GDM1 (cell line): ENCODE measurements around the gene RXFP4.

Experiments used
- DNase-seq: peaks from one replicate; lab custom pipeline; 2025; lab: John Stamatoyannopoulos, UW

Gene RXFP4

DNA sequence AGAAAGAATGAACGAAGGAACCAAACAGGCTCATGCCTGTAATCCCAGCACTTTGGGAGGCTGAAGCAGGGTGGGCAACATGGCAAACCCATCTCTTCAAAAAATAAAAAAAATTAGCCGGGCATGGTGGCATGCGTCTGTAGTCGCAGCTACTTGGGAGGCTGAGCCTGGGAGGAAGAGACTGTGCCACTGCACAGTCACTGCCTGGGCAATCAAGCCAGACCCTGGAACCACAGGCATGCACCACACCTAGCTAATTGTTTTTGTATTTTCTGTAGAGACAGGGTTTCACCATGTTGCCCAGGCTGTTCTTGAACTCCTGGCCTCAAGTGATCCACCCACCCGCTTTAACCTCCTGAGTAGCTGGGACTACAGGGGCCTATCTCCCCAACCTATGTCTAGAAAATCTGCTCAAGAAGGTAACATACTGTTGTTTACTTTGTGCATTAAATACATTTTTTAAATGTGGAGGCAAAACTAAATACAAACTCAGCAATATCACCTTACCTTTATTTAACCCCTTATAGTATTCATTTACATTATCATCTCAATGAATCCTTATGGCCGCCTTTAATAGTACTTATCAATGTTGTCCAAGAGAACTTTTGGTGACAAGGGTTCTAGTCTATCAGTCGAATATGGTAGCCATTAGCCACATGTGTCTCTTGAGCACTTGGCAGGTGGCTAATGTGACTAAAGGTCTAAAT is 10.0 kb upstream of the RXFP4 start:
- no peak for DNase-seq

DNA sequence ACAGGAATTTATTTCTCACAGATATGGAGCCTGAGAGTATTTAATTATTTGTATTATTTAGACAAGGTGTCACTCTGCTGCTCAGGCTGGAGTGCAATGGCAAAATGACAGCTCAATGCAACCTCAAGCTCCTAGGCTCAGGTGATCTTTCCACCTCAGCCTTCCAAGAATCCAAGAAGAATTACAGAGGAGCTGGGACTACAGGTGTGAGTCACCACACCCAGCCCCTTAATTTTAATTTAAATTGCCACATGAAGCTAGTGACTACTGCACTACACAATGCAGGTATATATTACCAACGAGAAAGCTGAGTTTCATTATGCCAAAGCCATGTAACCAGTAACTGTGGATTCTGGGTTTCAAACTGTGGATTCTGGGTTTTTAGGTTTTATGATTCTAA is 9.4 kb upstream of the RXFP4 start:
- no peak for DNase-seq

DNA sequence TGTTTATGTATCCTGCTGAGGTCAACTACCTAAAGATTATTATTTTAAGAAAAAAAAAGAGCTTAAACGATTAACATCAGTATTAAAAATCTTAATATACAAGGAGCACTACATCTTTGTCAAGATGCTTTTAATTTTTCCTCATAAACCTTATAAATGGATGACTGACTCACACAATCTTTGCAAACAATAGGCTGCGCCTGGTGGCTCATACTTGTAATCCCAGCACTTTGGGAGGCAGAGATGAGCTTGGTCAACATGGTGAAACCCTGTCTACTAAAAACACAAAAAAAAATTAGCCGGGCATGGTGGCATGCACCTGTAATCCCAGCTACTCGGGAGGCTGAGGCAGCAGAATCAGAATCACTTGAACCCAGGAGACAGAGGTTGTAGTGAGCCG is 9.0 kb upstream of the RXFP4 start:
- DNase-seq: no peak

DNA sequence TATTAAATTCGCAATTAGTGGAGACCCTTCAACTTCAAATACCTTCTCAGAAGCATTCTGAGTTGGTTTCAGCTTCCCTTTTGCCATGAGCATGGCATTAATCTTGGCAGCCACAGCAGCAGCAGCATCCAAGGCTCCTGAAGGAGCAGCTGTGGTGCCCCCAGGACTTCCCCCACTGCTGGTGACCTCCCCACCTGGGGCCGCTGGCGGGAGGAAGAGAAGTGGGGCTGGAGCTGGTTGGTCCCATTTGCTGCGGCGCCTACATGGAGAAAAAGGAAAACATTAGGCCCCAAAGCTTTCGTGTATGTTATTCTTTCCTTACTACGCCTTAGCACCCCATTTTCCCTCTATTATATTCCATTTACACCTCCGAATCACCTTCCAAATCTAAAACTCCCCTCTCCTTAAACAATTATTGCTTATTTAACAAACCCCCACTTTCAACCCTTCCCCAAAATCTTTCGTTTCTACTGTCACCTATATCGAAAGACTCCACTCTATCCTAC is 7.8 kb upstream of the RXFP4 start:
- DNase-seq: no peak

DNA sequence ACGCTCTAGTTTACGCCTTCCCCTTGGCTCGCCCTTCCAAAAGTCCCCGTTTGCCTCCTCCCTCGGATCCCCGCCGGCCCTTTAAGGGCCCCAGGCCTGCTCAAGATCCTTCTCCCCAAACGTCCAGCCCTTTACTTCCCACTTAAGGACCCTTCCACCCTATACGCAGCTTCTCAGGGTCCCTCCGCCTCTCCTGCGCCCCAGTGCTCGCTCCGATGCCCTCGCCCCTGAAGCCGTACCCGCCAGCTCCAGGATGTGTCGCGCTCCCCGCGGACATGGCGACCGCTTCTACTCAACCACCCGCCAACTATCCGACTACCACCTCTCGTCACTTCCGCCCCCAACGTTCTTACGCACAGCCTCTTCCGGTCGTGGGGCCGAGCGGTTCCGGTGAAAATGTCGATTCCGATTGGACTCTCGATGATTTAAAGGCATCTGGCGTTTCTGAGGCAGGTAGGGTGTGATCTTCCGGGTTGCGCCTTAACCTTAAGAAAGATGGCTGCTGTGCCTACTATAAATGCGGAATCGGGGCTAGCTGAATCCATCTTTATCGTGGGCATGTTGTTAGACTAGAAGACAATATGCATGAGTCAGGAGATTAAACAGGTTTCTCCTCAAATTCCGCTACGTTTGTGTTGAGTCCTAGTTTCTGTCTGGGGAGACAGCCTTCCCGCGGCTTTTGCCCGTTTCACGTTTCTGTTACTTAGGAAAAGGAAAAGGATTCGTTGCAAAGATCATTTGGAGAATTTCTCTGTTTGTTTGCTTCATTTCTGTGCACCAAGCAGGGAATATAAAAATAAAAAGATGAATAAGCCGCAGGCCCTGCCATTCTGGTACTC is 7.1 kb upstream of the RXFP4 start, which contains the start of gene KHDC4:
TSS of gene KHDC4 (minus strand) at position 317 of the 839 bp plus-strand sequence. CDS start at position 277, 40 bp downstream.
- peak; percentile 98 for DNase-seq

DNA sequence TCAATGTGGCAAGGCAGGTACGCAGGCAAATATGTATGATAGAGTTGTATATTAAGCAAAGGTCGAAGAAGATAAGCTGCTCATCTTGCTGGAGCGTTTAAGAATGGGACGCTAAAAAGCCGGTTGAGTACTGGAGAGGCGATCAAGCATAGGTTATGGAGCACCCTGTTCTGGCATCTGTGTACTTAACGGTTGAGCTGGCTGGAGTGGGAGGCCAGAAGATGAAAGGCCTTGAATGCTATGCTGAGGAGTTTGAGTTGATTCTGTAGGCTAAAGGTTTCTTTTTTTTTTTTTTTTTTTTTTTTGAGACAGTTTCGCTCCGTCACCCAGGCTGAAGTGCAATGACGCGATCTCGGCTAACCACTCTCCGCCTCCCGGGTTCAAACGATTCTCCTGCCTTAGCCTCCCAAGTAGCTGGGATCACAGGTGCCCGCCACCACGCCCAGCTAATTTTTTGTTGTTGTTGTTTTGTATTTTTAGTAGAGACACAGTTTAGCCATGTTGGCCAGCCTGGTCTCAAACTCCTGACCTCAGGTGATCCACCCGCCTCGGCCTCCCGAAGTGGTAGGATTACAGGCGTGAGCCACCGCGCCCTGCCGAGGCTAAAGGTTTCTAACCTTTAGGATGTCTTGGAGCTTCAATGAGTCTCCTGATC is 6.4 kb upstream of the RXFP4 start:
- no peak for DNase-seq

DNA sequence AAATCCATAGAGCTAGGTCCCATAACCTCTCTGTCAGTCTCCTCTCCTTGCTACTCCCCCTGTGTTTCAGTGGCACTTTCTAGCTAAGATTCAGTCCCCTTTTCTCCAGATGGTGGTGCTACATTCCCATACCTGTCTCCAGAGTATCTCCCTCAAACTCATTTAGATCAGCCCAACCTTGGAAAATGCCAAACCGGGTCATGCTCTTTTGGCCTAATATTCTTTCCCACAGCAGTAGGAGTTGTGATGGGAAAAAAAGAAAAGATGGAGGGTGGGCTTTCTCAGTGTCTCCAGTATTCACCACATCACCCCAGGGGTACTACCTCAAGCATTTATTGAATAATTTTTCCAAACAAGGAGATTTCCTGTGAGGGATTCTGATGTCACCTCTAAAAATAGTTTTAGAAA is 3.2 kb upstream of the RXFP4 start:
- peak; percentile 55 for DNase-seq

DNA sequence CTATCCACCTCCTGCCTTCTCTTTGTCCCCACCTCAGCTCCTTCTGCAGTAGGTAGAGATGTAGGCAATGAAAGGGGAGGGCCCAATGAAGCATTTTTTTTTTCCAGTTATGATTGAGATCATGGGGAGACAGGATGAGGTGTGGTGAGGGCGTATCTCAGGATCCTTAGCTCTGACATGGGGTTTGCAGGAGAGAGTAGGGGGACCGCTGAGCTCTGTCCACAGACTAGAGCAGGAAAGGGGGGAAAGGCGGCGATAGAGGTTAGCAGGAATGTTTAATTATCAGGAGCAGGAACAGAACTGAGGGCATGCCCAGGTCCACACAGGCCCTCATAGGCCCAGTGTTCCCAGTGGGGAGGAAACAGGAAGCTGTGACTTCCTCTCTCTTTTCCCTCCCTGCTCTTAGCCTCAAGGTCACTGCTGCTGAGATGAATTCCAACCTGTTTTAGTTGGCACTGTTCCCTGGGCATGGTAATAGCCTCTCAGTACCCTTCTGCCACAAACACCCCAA is 901 bp upstream of the RXFP4 start:
- peak; percentile 32 for DNase-seq

DNA sequence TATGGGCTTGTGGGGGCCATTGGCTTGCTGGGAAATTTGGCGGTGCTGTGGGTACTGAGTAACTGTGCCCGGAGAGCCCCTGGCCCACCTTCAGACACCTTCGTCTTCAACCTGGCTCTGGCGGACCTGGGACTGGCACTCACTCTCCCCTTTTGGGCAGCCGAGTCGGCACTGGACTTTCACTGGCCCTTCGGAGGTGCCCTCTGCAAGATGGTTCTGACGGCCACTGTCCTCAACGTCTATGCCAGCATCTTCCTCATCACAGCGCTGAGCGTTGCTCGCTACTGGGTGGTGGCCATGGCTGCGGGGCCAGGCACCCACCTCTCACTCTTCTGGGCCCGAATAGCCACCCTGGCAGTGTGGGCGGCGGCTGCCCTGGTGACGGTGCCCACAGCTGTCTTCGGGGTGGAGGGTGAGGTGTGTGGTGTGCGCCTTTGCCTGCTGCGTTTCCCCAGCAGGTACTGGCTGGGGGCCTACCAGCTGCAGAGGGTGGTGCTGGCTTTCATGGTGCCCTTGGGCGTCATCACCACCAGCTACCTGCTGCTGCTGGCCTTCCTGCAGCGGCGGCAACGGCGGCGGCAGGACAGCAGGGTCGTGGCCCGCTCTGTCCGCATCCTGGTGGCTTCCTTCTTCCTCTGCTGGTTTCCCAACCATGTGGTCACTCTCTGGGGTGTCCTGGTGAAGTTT is 550 bp downstream of the RXFP4 start:
- DNase-seq: no peak

DNA sequence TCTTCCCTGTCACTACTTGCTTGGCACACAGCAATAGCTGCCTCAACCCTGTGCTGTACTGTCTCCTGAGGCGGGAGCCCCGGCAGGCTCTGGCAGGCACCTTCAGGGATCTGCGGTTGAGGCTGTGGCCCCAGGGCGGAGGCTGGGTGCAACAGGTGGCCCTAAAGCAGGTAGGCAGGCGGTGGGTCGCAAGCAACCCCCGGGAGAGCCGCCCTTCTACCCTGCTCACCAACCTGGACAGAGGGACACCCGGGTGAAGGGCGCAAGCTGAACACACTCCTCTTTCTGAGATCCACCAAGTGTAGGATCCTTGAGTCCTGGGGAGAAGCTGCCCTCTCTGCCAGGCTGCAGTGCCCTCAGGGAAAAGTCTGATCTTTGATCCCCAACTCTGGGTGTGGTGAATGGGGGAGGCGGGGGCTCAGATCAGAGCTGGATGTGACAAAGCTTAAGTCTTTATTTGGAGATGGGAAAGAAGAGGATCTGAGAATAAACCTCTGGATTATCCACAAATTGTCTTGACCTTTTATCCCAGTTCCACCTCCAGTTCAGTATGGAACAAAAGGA is 1.2 kb downstream of the RXFP4 start:
- no peak for DNase-seq

DNA sequence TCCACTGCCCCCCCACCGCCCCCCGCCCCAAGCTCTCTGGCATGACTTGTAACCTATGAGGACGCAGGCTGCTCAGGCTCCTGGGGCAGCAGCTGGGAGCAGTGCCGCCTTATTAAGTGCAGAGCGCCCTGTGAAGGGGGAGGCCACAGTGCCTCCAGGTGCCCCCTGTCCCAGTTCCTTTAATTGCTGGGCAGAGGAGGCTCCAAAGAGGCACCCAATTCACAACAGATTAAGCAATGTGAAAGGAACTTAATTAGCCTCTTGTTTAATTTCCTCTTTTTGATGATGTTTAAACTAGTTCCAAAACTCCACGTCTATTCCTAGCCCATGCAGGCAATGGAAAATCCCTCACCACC is 3.0 kb downstream of the RXFP4 start:
- DNase-seq: no peak

DNA sequence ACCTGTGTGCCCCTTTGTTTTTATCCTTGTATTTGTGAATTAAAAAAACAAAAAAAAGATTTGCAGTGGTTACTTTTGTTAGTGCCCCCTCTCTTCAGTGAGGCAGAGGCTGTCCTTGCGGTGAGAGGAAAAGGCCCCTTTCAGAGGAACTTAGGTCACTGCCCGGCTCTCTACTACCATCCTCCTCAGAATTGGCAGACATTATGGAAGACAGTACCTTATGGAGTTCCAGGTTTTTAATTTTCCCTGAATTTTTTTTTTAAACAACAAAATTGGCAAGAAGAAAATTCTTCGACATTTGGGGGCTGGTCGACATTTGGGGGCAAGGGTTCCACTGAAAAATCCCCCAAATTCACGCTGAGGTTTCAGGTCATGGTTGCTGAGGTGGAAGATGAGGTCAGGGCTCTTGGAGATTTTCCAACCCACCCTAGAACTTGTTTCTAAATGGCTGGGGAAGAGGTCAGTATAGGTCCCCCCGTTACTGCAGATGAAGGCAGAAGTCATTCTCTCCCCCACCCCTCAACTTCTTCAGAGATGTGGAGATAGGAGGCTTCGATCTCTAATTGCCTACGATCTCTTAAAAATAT is 5.3 kb downstream of the RXFP4 start:
- no peak for DNase-seq

DNA sequence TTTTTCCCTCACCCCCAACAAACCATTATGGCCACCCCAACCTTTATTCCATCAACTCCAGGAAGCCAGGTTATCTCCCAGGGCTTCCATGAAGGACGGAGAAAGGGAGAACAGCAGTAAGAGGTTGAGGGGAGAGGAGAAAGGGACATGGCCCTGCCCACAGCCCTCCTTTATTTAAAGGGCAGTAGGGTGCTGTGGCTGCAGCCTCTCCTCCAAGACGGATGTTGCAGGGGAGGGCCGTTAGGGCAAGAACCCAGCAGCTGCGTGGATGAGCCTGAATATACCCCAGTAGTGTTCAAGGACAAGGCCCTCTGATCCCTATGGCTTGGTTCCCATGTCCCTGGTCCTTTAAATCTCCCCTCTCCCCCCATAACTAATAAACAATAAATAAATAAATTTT is 5.9 kb downstream of the RXFP4 start:
- no peak for DNase-seq

DNA sequence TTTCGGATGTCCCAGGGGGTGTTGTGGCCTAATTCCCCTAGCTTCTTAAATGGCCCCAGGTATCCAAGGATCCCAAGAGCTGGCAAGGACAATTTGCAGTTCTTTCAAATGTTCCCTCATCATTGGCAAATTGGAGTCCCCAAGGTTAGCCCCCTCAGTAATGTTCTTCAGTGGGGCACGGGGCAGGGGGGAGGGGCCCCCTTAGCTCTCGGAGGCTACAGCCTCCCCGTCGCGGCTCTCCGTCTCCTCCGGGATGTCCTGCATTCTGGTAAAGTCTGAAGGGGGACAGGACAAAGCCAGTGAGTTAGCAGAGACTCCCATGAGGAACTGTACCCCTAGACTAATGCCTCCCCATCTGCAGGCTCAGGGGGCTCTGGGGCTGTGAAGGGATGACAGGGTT is 6.3 kb downstream of the RXFP4 start:
- DNase-seq: no peak

DNA sequence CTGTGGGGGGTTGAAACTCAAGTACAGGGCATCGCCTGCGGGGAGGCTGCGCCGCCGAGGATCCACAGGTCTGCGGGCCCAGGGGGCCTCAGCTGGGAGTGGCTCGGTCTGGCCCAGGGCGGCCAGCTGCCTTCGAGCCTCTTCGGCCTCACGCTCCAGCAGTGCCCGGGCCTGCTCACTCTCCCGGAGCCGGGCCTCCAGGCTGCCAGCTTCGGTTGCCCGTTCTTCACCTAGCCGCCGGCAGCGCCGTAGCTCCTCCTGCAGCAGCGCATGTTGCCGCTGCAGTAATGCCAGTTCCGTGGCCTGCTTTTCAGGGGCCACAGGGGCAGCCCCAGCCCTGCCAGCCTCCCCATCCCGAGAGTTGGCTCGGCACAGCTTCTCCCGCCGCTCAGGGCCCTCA is 9.4 kb downstream of the RXFP4 start:
- DNase-seq: no peak

DNA sequence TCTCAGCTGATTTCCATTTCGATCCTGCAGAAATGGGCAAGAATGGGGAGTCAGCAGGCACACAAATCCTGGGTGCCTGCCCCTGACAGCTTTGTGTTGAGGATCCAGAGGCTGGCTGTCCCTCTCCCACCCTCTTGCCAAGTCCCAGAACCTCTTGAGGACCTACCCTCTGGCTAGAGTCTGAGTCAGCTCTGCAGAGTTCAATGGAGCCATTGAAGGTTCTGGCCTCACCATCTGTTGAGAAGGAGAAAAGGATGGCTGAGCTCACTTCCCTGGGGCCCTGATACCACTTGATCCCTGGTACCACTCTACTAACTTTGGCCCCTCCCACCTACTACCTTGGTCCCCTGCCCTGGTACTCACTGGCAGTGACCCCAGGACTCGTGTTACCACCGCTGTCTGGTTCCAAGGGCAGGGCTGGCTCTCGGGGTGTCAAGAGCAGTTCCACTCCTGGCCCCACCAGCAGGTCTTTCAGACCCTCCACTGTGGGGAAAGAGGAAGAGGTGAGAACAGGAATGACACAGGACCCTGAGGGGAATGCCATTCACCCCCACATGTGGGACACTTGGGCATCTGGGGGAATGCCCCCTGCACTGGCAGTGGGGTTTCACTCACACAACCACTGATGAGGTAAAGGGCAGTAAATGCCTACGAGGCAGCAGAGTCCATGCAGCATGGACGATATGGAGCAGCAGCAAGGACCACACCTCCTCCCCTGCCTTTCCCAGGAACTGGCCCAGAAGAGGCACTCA is 10.5 kb downstream of the RXFP4 start:
- no peak for DNase-seq

DNA sequence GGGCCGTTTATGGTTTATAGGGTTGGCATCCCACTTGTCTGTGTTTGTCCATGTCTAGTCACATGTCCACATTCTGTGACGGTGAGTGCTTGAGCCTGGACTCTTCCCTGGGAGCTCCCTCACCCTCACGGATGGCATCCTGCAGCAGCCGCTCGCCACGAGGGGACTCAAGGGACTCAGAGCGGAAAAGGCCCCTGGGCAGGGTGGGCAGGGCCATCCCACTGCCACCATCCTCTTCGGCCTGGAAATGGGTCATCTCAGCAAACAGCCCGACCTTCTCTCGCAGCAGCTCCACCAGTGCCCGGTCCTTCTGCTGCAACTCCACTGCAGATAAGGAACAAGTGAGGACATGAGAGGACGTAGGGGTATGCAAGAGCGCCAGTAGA is 11.1 kb downstream of the RXFP4 start:
- no peak for DNase-seq

DNA sequence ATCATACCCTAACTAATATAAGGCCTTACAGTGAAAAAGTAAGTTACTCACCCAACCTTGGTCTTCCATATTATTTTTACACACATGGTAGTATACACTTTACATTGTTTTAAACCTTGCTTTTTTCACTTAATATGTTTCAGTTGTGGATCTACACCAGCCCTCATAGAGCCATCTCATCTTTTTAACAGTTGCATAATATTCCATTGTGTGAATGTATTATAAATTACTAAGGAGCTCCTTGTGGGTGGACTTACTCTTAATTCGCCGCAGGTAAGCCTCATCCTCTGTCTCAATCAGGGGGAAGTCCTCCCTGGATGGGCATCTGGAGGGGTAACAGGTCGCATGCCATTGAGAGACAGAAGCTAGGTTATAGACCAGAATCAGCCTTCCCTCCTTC is 13.2 kb downstream of the RXFP4 start:
- no peak for DNase-seq

DNA sequence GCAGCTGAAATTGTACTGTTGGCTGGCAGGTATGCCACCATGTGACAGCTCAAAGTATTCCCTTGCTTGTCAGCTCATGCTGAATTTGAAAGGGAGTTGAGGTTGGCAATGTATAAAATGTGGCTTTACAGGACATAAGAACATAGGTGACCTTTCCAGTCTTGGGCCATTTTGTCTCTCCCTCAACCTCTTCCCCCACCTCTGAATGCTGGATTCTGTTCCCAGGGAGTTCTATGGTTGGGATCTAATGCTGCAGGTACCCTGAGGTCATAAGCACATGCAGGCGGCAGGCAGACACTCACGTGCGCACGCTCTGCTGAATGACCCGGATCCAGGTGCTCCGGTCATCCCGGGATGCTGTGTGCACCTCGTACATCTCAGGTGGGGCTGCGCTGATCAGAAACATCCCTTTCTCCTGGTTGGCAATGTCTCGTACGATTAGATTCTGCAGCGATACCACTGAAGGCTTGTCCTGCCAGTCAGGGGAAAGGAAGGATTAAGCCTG is 16.0 kb downstream of the RXFP4 start:
- no peak for DNase-seq

DNA sequence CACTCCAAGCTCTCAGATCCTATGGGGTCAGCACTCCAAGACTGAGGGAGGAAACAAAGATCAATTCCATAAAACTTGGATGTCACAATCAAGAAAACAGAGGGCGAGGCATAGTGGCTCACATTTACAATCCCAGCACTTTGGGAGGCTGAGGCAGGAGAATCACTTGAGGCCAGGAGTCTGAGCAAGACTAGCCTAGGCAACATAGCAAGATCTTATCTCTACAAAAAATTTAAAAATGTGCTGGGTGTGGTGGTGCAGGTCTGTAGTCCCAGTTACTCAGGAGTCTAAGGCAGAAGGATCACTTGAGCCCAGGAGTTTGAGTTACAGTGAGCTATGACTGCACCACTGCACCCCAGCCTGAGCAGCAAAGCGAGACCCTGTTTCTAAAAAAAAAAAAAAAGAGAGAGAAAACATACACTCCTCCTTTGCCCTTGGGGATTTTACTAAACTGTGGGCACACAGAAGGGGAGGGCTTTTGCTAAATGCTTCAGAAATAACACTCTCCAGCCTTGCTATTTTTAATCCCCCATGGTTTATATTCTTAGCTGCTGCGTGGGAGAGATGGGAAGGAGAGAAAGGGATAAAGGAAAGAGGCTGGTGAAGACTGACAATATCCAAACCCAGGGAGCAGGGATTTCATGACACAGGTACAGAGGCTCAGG is 18.8 kb downstream of the RXFP4 start:
- no peak for DNase-seq
